KOPT-K1 (cell line): ENCODE results near the gene RASGRF1.

Source experiments
- H3K27ac ChIP-seq: fragments of 200-600 bp; sonication (generic); 2 replicates; pipeline ENCODE4 v1.5.1; 2016; ENCODE audit warnings: antibody characterized with exemption, mild to moderate bottlenecking, low read depth, low read length; ENCODE audit not compliant: poor library complexity, severe bottlenecking
- H3K36me3 ChIP-seq: fragments of 200-600 bp; sonication (generic); 2 replicates; pipeline ENCODE4 v1.5.1; 2017; ENCODE audit warnings: antibody characterized with exemption, mild to moderate bottlenecking, low read length, moderate library complexity; ENCODE audit not compliant: insufficient read depth
- H3K9me3 ChIP-seq: fragments of 200-600 bp; sonication (generic); 2 replicates; pipeline ENCODE4 v1.5.1; 2017; ENCODE audit warnings: antibody characterized with exemption, low read length, mild to moderate bottlenecking; ENCODE audit not compliant: insufficient read depth, poor library complexity, severe bottlenecking

RASGRF1 gene

DNA sequence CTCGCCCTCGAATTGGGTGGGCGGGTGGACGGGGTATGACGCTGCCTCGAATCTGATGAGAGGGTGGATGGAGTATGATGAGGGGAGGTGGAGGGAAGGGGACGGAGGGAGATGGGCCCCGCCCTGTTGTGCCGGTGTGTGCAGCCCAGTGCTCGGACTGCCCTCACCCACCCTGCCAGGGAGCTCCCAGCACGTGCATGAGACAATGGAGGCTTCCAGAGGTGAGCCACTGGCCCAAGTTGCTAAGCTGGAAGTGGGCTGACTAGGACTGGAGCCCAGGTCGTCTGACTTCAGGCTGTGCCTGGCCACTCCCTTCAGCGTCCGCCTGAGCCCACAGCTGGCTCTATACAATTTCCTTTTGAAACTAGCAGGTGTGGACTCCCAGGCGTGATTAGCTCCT is 98.7 kb downstream of the RASGRF1 start:
- no peaks in the 10 kb centered on the region for H3K9me3 ChIP-seq
- H3K27ac ChIP-seq, result no peak overlapping the region
- H3K36me3 ChIP-seq, result no peaks in the 10 kb centered on the region

DNA sequence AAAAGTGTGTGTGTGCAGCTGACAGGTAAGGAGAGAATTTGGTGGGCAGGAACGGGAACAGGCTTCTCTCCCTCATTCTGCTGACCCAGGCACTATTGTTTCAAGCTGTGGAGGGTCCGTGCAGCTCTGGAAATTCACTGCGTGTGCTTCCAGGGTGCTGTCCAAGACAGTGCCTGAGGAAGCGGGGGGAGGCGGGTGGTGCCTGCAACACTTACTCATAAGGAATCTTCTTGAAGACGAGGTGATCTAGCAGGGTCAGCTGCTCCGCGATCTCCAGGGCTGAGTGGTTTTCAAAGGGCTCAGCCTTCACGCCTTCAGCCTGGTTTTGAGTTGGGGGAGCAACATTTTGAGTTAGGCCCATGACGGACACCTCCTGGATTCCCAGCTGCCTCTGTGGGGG is 99.1 kb downstream of the RASGRF1 start:
- no peaks in the 10 kb centered on the region for H3K36me3 ChIP-seq
- H3K27ac ChIP-seq, result no peak overlapping the region
- no peaks in the 10 kb centered on the region for H3K9me3 ChIP-seq

DNA sequence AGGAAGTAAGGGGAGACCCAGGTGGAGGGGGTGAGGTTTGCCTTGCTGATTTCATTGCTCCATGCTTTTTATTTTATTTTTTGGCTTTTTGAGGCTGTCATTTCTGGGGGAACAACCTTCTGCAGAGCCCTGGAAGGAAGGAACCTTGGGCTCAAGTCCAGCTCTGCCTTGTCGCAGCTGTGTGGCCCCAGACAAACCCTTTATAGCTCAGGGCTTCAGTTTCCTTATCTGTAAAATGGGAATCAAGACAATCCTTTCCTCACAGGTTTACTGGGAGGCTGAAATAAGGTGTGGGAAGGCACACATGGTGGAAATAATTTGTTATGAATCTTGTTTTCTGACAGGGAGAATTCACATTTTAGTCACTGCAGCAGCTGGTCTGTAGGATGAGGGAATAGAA is 100.3 kb downstream of the RASGRF1 start:
- no peaks in the 10 kb centered on the region for H3K36me3 ChIP-seq
- no peak overlapping the region for H3K27ac ChIP-seq
- H3K9me3 ChIP-seq, result no peaks in the 10 kb centered on the region

DNA sequence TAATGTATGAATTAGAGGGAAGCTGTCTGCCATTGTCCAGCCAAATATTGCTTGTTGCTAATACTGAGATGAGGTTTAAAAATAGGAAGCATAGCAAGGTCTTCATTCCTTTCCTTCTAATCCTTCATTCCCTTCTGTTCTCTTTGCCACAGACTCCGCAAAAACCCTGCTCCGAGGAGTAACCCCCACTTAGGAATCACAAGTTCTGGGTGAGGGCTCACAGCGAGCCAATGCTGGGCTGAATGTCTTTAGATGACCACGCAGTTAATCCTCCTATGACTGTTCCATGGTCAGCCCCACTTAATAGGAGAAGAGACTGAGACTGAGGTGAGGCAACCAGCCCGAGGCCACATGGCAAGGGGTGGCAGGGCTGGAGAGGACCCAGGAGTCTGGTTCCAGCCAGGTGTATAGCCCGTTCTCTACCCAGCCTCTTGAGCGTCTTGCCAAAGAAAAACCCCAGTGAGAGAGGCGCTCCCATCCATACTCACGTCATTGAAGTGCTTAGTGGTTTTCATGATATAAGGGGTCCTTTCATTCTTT is 100.8 kb downstream of the RASGRF1 start:
- H3K27ac ChIP-seq, result no peak overlapping the region
- no peaks in the 10 kb centered on the region for H3K36me3 ChIP-seq
- H3K9me3 ChIP-seq, result no peaks in the 10 kb centered on the region

DNA sequence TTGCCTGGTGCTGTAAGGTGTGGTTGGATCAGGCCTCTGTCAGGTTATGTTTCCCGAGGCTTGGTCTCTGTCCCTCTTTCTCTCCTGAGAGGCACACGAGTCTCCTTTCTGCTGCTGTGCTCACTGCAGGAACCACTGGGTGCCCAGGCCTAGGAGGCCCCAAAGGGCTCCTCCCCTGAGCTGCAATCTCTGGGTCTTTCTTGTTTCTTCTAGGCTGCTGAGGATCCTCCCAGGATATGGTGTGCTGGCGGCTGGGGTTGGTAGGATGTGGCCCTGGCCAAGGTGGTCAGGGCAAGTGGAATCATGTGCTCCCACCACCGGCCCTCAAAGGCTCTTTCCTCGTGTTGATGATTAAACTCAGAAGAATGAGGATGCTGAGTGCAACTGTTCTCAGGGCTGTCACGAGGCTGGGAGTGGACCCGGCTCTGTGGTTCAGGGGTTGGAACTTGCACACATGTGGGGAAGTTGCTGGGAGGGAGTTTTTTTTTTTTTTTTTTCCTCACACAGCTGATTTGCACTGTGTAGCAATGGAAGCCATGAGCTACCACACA is 102.1 kb downstream of the RASGRF1 start:
- H3K27ac ChIP-seq, result no peak overlapping the region

DNA sequence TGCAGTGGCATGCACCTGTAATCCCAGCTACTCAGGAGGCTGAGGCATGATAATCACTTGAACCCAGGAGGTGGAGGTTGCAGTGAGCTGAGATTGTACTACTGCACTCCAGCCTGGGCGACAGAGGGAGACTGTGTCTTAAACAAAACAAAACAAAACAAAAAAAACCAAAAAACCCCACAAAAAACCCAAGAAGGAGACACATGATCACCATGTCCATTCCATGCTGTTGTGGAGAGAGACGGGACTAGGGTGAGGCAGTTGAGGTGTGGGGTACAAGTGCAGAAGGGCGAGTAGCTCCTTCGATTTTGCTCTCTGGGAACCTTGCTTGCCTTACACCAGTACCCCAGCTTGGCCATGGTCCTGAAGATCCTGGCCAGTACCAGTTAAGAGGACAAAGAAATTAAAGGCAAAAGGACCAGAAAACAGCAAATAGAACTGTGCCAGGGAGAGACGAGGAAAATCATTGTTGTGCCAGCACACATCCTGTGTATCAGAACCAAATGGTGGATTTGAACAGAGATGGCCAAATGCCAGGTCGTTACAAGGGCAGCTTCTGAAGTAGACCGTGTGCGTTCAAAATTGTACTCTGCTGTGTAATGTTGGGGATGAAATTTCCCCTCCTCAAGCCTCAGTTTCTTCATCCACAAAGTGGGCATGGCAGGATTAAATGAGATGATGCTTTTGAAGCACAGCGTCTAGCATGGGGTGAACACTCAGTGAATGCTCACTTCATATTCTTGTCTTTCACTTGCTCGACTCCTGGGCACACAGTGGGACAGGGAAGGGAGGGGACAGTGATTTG is 102.8 kb downstream of the RASGRF1 start:
- Histone ChIP-seq H3K27ac (no peak overlapping the region), H3K9me3 (no peaks in the 10 kb centered on the region), H3K36me3 (no peaks in the 10 kb centered on the region)

More for the DNA sequence above, 102.1 kb downstream of the RASGRF1 start:
- Histone ChIP-seq H3K9me3 (no peaks in the 10 kb centered on the region), H3K36me3 (no peaks in the 10 kb centered on the region)

DNA sequence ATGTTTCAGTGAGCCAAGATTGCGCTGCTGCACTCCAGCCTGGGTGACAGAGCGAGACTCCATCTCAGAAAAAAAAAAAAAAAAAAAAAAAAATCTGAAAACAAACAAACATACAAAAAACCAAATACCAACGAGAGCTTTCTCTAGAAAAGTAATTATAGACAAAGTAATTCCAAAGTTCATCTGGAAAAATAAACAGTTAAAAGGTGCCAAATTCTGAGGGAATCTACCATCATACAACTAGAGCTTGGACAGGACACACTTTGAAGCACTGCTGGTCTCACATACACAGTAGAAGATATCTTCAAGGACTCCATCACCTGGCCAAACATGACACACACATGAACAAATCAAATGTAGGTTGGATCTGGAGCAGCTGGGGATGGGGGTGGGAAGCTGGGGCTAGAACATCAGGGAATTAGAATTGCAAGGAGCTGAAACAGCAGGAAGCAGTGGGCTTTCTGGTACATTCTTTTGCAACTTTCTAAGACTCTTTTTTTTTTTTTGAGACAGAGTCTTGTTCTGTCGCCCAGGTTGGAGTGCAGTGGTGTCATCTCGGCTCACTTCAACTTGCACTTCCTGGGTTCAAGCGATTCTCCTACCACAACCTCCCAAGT is 104.6 kb downstream of the RASGRF1 start:
- Histone ChIP-seq H3K36me3 (no peaks in the 10 kb centered on the region), H3K27ac (no peak overlapping the region), H3K9me3 (no peaks in the 10 kb centered on the region)

DNA sequence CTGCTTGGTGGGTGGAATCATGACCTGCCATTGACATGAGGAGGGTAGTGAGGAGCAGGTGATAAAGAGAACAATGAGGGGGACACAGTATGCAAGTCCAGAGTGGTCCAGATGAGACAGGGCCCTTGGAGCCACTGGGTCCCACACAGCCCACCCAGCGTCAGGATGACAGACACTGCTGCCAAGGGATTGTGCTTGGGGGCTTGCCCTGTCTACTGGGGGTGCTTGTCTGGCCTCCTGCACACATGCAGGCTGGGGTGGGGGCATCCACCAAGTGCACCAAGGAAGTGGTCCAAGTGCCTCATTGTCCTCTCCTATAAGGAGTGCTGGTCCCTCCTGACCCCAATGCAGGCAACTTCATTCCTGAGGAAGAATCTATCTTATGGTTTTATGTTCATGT is 106.5 kb downstream of the RASGRF1 start:
- no peak overlapping the region for H3K27ac ChIP-seq
- H3K9me3 ChIP-seq, result no peaks in the 10 kb centered on the region
- H3K36me3 ChIP-seq, result no peaks in the 10 kb centered on the region

DNA sequence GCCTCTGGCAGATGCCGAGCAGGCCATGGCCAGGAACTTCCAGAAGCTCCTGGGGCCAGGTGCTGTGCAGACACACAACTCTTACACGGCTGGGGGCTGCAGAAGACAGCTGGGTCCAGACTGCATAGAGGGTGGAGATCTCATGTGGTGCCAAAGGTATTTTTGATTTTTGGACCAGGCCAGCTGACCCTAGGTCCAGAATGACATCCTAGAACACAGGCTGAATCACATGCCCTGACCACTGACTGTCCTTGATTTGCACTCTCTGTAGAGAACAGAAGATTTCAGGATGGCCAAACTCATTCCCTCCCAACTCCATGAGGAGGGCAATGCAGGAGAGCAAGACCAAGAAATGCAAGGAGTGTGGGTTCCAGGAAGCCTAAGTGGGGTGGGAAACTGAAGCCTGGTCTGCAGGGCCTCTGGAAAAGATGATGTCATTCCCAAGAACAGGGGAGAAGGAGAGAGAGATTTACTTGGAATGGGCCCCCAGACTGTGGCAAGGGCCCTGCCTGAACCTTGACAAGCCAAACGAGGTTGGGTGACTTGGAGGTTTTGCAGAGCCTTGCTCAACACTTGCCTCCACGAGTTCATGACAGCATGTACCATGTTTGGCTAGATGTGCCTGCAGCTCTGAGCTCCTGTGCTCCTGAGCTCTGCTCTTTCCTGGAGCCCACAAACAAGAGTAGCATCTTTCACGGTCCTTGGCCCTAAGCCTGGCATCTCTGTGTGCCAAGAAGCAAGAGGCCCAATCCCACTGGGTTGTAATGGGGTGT is 107.2 kb downstream of the RASGRF1 start:
- H3K9me3 ChIP-seq, result no peaks in the 10 kb centered on the region
- H3K36me3 ChIP-seq, result no peaks in the 10 kb centered on the region
- H3K27ac ChIP-seq, result no peak overlapping the region

DNA sequence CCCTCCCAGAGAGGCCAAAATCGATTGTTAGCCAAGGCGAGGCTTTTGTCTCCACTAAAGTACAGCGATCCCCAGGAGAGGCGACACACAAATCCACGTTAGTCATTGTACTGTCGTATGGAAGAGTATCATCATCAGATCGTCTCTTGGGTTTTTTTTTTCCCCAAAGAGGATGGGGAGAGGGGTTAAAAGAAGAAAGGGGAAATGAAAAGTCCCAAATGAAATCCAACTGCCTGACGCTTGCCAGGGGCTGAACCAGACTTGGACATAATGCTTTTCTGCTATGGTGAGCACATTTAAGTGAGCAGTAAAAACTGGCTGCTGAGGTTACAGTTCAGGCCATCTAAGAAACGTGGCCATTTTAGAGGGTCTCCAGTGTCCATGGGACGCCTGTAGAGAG is 107.8 kb downstream of the RASGRF1 start:
- H3K36me3 ChIP-seq, result no peaks in the 10 kb centered on the region
- no peak overlapping the region for H3K27ac ChIP-seq
- H3K9me3 ChIP-seq, result no peaks in the 10 kb centered on the region

DNA sequence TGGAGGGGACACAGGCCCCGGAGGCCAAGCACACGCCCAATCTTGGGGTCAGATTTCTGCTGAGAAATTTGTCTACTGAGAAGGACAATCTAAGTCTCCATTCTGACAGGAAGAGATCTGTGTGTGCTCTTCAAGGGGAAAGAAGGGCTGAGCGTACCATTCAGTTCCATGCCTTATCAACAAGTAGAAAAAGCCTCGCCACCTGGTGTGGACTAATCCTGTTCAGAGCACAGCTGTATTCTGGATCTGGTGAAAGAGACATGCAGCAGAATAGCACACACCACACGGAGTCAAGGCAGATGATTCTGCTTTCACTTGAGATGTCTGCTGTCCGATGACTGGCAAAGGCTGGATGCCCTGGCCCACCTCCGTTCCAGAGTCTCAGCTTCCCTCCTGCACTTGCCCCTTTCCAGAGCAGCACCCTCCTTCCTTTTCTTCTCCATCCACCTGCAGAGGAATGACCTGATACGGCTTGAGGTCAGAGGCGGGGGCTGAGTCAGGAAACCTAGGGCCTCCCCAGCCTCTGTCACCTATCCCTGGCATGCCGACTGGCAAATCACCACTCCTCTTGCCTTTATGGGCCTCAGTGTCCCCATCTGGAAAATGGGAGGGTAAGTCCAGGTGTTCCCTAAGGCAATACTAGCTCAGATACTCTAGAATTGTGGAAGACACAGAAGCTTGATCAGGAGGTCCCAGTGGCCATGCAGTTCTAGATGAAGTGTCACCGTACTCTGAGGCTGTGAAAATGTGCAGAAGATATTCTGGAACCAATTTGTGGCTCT is 108.9 kb downstream of the RASGRF1 start:
- no peaks in the 10 kb centered on the region for H3K36me3 ChIP-seq
- H3K27ac ChIP-seq, result peak overlapping the region; percentile 21
- H3K9me3 ChIP-seq, result no peaks in the 10 kb centered on the region

DNA sequence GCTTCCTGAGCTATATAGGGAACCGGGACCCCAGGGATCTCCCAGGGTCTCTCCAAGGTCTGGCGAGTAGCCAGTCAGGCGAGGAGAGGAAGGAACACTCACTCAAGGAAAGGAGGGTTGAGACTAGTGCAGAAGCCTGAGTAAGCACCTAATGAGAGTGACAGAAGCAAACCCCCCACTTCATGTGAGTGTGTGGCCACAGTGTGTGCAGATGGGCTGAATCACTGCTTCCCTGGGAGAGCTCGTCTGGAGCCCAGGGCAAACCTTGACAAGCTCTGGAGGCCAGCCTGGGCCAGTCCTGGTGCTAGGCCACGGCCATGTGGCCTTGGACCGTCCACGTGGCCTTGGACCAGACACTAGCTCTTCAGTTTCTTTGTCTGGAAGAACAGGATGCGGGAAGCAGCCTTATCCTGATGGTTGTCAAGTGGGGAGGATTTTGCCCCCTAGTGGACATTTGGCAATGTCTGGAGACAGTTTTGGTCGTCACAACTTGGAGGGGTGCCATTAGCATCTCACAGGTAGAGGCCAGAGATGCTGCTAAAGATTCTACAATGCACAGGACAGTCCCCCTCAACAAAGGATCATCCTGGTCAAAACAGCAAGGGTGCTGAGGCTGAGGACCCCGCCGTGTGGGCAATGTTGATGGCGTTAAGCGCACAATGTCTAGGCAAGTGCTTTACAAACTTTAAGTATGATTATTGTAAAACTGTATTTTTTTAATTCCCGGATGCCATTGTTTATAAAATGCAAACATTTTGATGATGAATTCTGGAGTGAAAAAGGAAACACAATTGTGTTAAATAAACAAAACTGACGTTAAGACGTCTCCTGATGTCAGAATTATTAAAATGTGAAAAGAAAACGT is 110.9 kb downstream of the RASGRF1 start:
- H3K36me3 ChIP-seq, result no peaks in the 10 kb centered on the region
- no peak overlapping the region for H3K27ac ChIP-seq
- no peaks in the 10 kb centered on the region for H3K9me3 ChIP-seq

DNA sequence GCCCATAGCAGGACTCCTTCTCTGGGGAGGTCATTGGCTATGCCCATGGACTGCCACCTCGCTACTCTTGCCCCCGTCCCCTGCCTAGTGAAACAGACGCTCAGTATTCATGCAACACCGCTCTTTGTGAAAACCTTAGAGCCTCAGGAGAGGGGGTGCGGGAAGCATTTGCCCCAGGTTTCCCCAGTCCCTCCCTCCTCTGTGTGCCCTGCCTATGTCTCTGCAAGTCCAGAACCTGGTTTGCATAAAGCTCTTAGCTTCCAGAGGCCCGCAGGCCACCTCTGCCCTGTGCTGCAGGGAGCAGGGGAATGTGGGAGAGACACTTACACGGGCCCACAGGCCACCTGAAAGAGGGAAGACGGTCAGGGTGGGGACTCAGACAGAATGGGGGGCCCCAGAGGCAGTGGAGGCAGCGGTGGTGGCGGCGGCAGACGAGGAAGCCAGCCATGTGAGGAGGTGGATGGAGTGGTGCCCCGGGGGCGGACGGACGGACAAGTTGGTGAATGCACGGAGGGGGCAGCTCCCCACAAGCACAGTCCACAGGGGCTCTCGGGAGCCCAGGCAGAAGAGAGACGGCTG is 111.9 kb downstream of the RASGRF1 start:
- Histone ChIP-seq H3K36me3 (no peaks in the 10 kb centered on the region), H3K9me3 (no peaks in the 10 kb centered on the region), H3K27ac (no peak overlapping the region)
